Measurements from ENCODE around the gene WBP1. TPM values are rescaled to one million over a fixed set of nuclear protein-coding genes. Genes with fewer than 3 reads are reported as not detected.
A peak's percentile ranks its signal among the peaks of the same experiment; 100 is the strongest.

The WBP1 gene
- total RNA-seq, 1 donor from 2014 or later = 28.8 TPM

GRCh38 chr2:74421221-74421870 is 36.9 kb upstream of the WBP1 start, which contains the start of the genes C2orf81 and WDR54:
C2orf81 (minus strand) TSS chr2:74421619; CDS start chr2:74421560, 59 bp downstream.
WDR54 (plus strand) TSS chr2:74421730; CDS start chr2:74422154, 424 bp downstream.
- H3K4me3 Mint-ChIP-seq = peak within 1 kb of the TSS; percentile 94
- peaks cover 2% of the 10 kb centered on the region for H3K27me3 Mint-ChIP-seq
- H3K27ac Mint-ChIP-seq = peak within 1 kb of the TSS; percentile 96
- intact Hi-C loops (cut with micrococcal nuclease) = loop anchor here (1.0 to 5.0 kb wide), 4 partner anchors 29 to 274 kb away; partner anchors contain the start of genes BOLA3, CCDC142 and TTC31
- peak; percentile 99 for DNase-seq
- H3K9me3 Mint-ChIP-seq = no peaks in the 10 kb centered on the region
- H3K36me3 Mint-ChIP-seq (ENCODE audit: low read depth) = peaks cover 19% of the 10 kb centered on the region
- H3K4me1 Mint-ChIP-seq = peaks cover 20% of the 10 kb centered on the region

DNA sequence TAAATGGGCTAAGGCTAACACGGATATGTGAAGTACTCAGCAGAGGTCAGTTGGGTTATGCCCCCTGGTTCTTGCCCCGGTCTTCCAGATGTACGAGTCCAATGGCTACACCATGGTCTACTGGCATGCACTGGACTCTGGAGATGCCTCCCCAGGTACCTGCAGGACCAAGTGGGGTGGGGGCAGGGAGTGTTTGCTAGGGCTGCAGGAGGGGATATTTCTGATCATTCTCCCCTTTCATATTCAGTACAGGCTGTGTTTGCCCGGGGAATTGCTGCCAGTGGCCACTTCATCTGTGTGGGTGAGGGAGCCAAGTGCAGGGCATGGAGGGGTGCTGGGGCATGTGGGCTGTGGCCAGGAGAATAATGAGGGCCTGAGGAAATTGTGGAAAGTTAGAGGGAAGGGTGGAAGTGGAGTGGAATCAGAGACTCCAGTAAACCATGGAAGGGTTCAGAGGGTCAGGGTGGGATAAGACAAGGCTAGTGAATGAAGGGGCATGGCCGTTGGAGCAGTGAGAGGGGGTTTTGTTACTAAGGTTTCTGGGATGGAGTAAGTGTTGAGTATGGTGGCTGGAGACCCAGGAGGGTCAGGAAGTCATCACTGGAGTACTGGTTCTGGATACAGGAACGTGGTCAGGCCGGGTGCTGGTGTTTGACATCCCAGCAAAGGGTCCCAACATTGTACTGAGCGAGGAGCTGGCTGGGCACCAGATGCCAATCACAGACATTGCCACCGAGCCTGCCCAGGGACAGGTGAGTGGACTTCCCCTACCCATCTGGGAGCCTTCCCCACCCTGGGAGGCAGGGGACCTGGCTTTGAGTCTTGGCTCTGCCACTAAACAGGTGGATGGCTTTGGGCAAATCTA is 34.8 kb upstream of the WBP1 start:
- DNase-seq = no peak
- Mint-ChIP-seq H3K27ac (peak overlapping the region; percentile 68), H3K4me1 (peaks cover 18% of the 10 kb centered on the region), H3K36me3 (ENCODE audit: low read depth) (peaks cover 25% of the 10 kb centered on the region), H3K9me3 (no peaks in the 10 kb centered on the region), H3K27me3 (no peaks in the 10 kb centered on the region), H3K4me3 (peak overlapping the region; percentile 94)
- intact Hi-C loops (cut with micrococcal nuclease) = loop anchor here (5.0 kb wide), 1 partner anchor 276 kb away; the partner anchor contains the start of gene BOLA3

GRCh38 chr2:74424139-74424992 is 33.9 kb upstream of the WBP1 start:
- Mint-ChIP-seq H3K9me3 (no peaks in the 10 kb centered on the region), H3K4me3 (no peak overlapping the region), H3K27ac (peak overlapping the region; percentile 5), H3K27me3 (no peaks in the 10 kb centered on the region), H3K4me1 (peaks cover 18% of the 10 kb centered on the region), H3K36me3 (ENCODE audit: low read depth) (peaks cover 25% of the 10 kb centered on the region)
- no peak for DNase-seq
- intact Hi-C loops (cut with micrococcal nuclease) = loop anchor here (5.0 kb wide), 1 partner anchor 277 kb away; the partner anchor contains the start of gene BOLA3

GRCh38 chr2:74424995-74425406 is 33.2 kb upstream of the WBP1 start:
- intact Hi-C loops (cut with micrococcal nuclease) = loop anchor here (5.0 kb wide), 1 partner anchor 278 kb away; the partner anchor contains the start of gene BOLA3
- Mint-ChIP-seq H3K4me3 (no peak overlapping the region), H3K36me3 (ENCODE audit: low read depth) (peaks cover 25% of the 10 kb centered on the region), H3K27ac (peak overlapping the region; percentile 5), H3K4me1 (peaks cover 18% of the 10 kb centered on the region), H3K9me3 (no peaks in the 10 kb centered on the region), H3K27me3 (no peaks in the 10 kb centered on the region)
- no peak for DNase-seq

DNA sequence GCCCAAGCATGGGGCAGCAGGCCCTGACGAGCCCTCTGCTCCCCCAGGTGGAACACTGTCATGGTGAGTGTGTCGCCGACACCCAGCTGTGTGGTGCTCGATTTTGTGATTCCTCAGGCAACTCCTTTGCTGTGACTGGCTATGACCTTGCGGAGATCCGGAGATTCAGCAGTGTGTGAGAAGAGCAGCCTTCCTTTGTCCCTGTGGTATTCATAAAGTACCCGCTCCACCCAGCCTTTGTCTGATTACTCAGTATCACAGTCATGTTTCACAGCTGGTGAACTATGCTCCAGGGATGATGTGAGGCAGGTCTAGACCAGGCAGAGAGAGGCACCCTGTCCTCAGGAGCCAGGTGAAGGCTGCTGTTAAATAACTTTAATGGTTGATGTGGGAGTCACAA is 32.7 kb upstream of the WBP1 start:
- Mint-ChIP-seq H3K27ac (no peak overlapping the region), H3K9me3 (no peaks in the 10 kb centered on the region), H3K4me3 (no peak overlapping the region), H3K4me1 (peaks cover 14% of the 10 kb centered on the region), H3K36me3 (ENCODE audit: low read depth) (peaks cover 25% of the 10 kb centered on the region), H3K27me3 (no peaks in the 10 kb centered on the region)
- no peak for DNase-seq
- intact Hi-C loops (cut with micrococcal nuclease) = no loop called here

GRCh38 chr2:74426181-74426758 is 32.0 kb upstream of the WBP1 start:
- intact Hi-C loops (cut with micrococcal nuclease) = no loop called here
- DNase-seq = no peak
- Mint-ChIP-seq H3K36me3 (ENCODE audit: low read depth) (peaks cover 25% of the 10 kb centered on the region), H3K27ac (no peak overlapping the region), H3K9me3 (no peaks in the 10 kb centered on the region), H3K27me3 (no peaks in the 10 kb centered on the region), H3K4me3 (no peak overlapping the region), H3K4me1 (peaks cover 10% of the 10 kb centered on the region)

- intact Hi-C loops (cut with micrococcal nuclease) = no loop called here
- no peak overlapping the region for H3K4me3 Mint-ChIP-seq
- no peaks in the 10 kb centered on the region for H3K27me3 Mint-ChIP-seq
- H3K36me3 Mint-ChIP-seq (ENCODE audit: low read depth) = peaks cover 23% of the 10 kb centered on the region
- no peak for DNase-seq
- peaks cover 9% of the 10 kb centered on the region for H3K4me1 Mint-ChIP-seq
- H3K27ac Mint-ChIP-seq = no peak overlapping the region
- no peaks in the 10 kb centered on the region for H3K9me3 Mint-ChIP-seq
Measured at GRCh38 chr2:74427551-74427950, 30.7 kb upstream of the WBP1 start.

DNA sequence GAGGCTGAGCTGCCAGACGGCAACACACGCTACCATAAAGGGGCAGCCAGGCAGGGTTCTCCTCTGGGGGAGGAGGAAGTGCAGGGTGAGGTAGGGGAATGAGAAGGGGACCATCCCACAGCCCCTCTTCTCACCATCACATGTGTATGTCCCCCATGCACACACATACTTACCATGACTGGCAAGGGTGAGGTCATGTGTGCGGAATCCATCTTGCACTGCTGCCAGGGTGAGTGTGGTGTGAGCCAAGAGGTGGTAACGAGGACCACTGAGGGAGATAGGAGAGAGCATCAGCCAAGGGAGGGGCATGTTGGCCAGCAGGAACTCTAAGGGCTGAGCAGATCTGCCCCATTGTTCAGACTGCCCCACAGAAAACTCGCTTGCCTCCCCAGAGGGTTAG is 29.6 kb upstream of the WBP1 start:
- no peaks in the 10 kb centered on the region for H3K27me3 Mint-ChIP-seq
- no peak for DNase-seq

GRCh38 chr2:74429487-74430451 is 28.5 kb upstream of the WBP1 start:
- Mint-ChIP-seq H3K27ac (no peak overlapping the region), H3K9me3 (no peaks in the 10 kb centered on the region), H3K36me3 (ENCODE audit: low read depth) (peaks cover 15% of the 10 kb centered on the region), H3K4me3 (no peak overlapping the region), H3K27me3 (no peaks in the 10 kb centered on the region), H3K4me1 (no peaks in the 10 kb centered on the region)
- intact Hi-C loops (cut with micrococcal nuclease) = no loop called here
- DNase-seq = no peak

More for the DNA sequence above, 29.6 kb upstream of the WBP1 start:
- H3K4me1 Mint-ChIP-seq = no peaks in the 10 kb centered on the region
- intact Hi-C loops (cut with micrococcal nuclease) = no loop called here
- H3K27ac Mint-ChIP-seq = no peak overlapping the region
- H3K4me3 Mint-ChIP-seq = no peak overlapping the region
- H3K36me3 Mint-ChIP-seq (ENCODE audit: low read depth) = peaks cover 19% of the 10 kb centered on the region
- H3K9me3 Mint-ChIP-seq = no peaks in the 10 kb centered on the region

GRCh38 chr2:74430502-74430901 is 27.7 kb upstream of the WBP1 start:
- no peaks in the 10 kb centered on the region for H3K4me1 Mint-ChIP-seq
- no peaks in the 10 kb centered on the region for H3K27me3 Mint-ChIP-seq
- no peak overlapping the region for H3K27ac Mint-ChIP-seq
- intact Hi-C loops (cut with micrococcal nuclease) = no loop called here
- peaks cover 9% of the 10 kb centered on the region for H3K36me3 Mint-ChIP-seq (ENCODE audit: low read depth)
- H3K4me3 Mint-ChIP-seq = no peak overlapping the region
- no peak for DNase-seq
- no peaks in the 10 kb centered on the region for H3K9me3 Mint-ChIP-seq

DNA sequence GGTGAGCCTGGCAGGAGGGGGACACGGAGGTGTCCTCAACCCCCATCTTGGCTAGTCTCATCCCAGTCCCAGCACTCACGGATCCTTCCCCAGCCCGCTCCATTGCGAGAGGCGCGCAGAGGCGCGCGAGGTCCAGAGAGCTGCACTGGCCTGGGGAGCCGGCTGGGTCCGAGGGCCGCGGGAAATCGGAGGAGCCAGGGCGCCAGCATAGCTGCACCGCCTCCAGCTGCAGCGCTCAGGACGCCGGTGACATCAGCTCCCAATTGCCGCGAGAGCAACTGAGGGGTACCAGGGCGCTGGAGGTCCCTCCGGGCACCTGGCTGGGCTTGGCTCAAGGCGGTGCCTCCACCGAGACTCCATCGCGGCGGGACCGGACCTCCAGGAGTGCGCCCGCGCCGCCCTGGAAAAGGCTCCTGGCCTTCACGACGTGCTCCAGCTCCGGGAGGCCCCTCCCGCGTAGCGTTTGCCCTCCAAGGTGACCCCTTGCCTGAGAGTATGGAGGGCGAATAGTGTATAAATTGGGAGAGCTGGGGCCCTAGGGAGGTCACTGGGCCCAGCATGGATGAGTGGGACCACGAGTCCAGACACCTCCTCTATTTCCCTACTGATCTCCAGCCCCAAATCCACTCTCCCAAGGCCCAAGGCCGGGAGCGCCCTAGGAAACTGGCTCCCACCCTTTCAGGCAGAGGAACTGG is 22.0 kb upstream of the WBP1 start:
- Mint-ChIP-seq H3K9me3 (no peaks in the 10 kb centered on the region), H3K27ac (no peak overlapping the region)

More for the DNA sequence above, 22.0 kb upstream of the WBP1 start:
- no peaks in the 10 kb centered on the region for H3K36me3 Mint-ChIP-seq (ENCODE audit: low read depth)
- peaks cover 27% of the 10 kb centered on the region for H3K27me3 Mint-ChIP-seq
- H3K4me1 Mint-ChIP-seq = peaks cover 8% of the 10 kb centered on the region
- intact Hi-C loops (cut with micrococcal nuclease) = no loop called here
- DNase-seq = no peak
- no peak overlapping the region for H3K4me3 Mint-ChIP-seq
